ENCODE results near the gene IGF2R.

The IGF2R gene

DNA sequence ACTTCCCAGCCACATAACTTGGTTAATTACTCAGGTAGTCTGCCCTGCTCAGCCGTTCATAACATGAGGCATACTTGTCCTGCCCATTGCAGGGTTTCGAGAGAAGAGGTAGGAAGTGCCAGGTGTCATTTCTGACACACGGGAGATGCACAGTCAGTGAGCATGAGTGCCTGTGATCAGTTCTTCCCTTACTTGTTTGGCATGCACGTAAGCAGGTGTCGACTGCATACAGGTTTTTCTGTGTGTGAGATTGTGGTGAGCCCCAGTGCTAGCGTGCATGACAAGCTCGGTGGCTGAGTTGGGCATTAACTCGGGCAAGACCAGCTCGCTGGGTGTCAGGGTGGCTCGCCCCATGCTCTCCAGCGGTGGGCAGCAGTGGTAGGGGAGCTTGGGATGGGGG, 101.5 kb downstream of the IGF2R start:
- no peak for DNase-seq (ENCODE audit: low read depth in 4 of 4, low spot score in 1 of 4)

DNA sequence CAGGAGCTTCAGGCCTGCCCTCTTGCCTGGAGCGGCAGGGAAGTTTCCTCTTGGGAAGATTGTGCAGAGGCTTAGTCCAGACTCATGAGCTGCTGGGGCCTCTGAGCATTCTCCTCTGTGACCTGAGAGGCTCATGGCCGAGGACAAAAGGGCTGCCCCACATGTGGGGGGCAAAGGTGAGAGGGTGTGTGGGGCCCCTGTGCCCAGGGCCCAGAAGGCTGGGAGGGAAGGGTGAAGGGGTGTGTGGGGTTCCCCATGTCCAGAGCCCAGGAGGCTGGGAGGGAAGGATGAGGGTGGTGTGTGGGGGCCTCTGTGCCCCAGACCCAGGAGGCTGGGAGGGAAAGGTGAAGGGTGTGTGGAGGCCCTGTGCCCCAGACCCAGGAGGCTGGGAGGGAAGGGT, 101.9 kb downstream of the IGF2R start:
- no peak for DNase-seq (ENCODE audit: low read depth in 4 of 4, low spot score in 1 of 4)

DNA sequence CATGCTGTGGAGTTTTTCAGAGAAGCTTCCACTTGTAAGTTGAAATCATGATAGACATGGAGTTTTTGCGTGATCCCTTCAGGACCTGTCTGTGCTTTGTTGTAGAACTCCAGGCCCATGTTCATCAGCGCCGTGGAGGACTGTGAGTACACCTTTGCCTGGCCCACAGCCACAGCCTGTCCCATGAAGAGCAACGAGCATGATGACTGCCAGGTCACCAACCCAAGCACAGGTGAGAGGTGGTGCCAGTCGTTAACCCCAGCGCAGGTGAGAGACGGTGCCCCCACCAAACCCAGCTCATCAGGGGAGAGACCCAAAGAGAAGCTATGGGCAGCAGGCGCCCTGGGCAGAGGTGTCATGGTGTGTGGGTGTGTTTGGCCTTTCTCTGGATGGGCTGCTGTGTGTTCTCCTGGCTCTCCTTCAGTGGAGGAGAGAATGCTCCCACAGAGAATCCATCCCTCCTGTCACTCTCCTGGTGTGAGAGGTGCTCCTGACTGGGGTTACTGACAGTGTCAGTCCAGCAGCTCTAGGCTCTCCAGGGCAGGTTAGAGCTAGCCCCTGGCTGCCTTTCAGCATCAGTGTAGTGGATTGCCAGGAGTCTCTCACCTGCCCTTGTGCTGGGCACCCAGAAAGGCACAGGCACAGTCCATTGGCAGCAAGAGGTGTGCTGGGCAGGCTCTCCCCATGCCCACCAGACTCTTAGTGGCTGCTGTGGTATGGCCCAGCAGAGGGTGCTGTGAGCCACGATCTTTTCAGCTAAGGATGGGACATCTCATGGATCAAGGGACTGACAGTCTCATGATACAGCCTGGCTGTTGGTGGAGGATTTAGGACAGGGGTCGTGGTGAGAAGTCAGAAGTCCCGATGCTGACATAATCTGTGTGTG, 103.2 kb downstream of the IGF2R start:
- no peak for DNase-seq (ENCODE audit: low read depth in 4 of 4, low spot score in 1 of 4)

DNA sequence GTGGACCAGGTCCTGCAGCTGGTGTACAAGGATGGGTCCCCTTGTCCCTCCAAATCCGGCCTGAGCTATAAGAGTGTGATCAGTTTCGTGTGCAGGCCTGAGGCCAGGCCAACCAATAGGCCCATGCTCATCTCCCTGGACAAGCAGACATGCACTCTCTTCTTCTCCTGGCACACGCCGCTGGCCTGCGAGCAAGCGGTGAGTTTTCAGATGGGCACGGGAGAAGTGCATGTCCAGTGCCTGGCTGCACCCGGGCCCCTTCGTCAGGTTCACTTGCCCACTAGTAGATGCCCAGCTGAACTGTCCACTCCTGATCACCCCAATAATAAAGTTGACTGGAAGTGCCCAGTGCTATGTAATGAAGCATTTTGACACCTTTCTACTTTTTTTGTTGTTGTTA, 104.4 kb downstream of the IGF2R start:
- no peak for DNase-seq (ENCODE audit: low read depth in 4 of 4, low spot score in 1 of 4)

DNA sequence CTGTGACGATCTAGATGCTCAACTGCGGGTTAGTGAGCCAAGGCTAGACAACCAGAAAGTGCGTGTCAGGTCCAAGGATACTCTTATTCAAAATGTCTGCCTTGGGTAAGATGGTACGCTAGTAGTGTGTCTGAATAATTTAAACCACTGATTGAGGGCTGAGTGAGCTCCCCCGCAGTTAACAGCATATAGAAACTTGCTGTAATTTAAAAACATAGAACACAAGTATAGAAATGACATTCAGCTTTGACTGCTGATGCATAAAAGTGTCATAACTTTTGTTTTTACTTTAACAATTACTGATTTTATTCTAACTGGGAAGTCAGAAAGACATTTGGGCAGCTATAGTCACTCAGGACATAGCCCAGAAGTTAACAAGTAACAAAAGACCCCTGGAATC, 107.1 kb downstream of the IGF2R start:
- no peak for DNase-seq (ENCODE audit: low read depth in 4 of 4, low spot score in 1 of 4)

DNA sequence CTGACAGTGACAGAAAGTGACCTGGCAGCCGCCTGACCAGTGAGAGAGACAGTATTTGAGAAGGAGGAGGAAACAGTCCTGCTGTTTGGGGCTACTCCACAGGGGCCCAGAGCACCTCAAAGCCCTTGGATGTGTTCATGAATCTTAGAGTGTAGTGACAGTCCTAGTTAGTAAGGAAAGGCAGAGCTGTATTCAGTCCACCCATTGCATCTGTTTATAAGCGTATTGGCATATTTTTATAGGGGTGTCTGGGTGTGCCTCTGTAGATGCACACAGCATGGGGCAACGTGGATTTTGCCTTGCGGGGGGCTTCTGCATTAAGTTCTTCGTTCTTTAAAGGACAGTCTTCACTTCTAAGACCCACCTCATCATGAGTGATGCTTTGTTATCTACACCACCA, 108.1 kb downstream of the IGF2R start:
- DNase-seq (ENCODE audit: low read depth in 4 of 4, low spot score in 1 of 4), result no peak

DNA sequence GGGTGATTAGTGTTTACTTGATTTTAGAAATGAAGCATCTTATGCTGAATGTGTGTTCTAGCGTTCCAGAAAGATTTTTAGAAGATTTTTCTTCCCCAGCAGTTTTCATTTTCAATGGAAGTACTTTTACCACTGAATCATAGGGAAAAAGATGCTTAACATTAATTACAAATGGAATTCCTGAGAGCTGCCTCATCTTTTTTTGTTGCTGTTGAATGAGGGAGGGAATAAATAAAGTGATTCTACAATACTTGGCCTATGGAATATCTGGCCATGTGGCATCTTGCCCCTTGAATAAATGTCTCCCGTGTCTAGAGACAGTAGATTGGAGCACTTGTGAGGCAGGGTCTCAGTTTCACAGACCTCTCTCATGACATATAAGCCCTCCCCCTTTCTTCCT, 108.6 kb downstream of the IGF2R start:
- no peak for DNase-seq (ENCODE audit: low read depth in 4 of 4, low spot score in 1 of 4)

DNA sequence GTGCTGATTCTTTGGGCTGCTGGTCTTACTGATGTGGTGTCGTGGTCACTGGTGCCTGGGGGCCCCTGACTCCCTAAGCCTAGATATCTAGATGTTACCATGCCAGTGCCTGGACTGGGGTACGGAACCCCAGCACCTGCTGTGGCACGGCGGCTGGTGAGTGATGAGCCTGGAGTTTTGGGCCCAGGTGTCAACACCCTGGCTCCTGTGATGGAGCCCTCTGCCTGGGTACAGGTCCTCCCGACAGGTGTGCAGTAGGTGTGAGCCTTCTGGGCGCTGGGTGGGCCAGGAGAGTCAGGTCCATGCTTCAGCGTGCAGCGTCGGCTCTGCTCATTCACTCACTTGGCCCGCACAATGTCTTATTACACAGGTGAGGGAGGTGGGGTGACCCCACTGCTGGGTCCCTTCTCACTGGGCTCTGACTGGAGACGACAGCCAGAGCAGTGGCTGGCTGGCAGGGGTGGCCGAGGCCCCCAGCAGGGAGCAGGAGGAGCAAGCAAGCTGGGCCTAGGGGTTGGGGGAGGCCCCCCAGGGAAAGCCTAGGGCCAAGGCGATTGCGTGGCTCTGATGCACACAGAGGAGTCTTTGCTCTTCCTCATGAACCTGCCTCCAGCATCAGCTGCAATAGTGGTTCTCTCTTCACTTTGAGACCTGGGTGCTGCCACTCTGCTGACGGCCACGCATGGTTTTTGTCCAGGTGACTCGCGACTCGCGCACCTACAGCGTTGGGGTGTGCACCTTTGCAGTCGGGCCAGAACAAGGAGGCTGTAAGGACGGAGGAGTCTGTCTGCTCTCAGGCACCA, 110.2 kb downstream of the IGF2R start:
- DNase-seq (ENCODE audit: low read depth in 4 of 4, low spot score in 1 of 4), result no peak

DNA sequence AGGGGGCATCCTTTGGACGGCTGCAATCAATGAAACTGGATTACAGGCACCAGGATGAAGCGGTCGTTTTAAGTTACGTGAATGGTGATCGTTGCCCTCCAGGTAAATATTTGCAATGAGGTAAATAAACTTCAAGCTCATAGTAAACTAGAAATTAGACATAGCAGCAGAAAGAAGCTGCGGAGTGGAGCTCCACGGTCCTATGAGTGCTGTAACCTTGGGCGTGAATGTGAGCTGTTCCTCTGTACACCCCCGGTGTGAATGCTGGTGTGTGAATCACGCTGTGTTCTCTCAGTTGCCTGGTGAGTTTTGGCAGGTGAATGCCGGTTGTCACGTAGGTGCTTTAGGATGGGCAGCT, 110.8 kb downstream of the IGF2R start:
- DNase-seq (ENCODE audit: low read depth in 4 of 4, low spot score in 1 of 4), result no peak

DNA sequence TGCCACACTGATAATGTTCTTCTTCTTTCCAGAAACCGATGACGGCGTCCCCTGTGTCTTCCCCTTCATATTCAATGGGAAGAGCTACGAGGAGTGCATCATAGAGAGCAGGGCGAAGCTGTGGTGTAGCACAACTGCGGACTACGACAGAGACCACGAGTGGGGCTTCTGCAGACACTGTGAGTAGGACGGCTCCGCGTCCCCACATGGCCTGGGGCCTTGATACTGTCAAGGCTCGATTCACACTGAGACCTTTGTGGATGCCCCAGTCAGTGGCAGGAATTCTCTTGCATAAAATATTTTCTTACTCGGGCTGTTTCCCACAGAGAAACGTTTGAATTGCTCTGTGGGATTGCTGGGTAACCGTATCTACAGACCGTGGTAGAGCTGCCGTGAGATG, 111.2 kb downstream of the IGF2R start:
- no peak for DNase-seq (ENCODE audit: low read depth in 4 of 4, low spot score in 1 of 4)

DNA sequence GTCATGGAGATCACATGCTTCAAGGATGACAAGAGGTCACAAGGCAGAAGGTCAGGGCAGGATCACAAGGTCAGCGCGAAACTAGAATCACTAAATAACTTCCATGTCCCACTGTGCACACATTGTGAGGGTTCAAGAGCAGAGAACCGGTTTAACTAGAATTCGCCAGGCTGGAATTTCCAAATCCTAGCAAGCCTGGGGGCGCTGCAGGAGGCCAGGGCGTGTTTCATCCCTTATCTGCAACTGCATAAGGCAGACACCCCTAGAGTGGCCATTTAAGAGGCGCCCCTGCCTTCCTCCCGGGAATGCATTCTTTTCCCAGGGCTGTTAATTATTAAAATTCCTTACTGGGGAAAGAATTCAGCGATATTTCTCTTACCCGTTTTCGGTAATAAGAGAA, 112.5 kb downstream of the IGF2R start:
- no peak for DNase-seq (ENCODE audit: low read depth in 4 of 4, low spot score in 1 of 4)

DNA sequence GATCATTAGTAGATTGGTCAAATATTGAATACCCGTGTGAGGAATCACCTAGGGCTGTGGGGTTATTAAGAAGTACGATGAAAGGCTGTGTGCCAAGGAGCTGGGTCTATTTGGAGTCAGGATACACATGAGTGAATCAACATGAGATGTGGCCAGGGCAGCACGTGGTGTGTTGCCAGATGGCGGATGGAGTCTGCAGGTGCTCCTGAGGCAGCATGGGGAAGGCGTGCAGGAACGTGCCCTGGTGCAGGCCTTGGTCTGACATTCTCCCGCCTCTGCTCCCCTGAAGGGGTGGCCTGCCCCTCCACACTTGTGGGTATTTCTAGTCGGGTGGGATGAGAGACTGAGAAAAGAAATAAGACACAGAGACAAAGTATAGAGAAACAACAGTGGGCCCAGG, 113.7 kb downstream of the IGF2R start:
- no peak for DNase-seq (ENCODE audit: low read depth in 4 of 4, low spot score in 1 of 4)

DNA sequence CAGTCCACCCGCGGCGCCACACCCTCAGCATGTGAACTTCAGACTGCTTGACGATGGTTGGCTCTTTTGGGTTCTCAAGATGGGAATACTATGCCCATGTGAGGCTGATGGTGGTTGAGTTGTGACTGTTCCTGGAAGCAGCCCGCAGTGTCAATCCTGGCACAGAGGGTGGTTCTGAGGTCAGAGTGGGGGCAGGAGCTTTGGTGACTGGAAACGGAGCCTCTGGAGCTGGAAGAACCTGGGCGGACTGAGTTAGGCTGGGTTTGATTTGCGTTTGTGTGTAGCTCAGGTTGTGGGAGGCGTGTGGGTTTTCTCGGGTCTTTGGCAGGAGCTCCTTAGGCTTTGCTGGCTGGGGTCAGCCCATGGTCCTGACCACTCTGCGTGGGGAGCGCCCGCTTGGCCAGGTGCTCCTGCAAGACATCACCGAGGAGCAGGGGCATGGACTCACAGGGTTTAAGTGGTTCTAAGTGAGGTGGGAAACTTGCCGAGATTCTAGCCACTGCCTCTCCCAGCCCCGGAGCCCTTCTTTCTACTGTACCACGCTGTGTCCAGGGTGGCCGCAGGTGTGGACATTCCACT, 115.4 kb downstream of the IGF2R start:
- DNase-seq (ENCODE audit: low read depth in 4 of 4, low spot score in 1 of 4), result no peak

DNA sequence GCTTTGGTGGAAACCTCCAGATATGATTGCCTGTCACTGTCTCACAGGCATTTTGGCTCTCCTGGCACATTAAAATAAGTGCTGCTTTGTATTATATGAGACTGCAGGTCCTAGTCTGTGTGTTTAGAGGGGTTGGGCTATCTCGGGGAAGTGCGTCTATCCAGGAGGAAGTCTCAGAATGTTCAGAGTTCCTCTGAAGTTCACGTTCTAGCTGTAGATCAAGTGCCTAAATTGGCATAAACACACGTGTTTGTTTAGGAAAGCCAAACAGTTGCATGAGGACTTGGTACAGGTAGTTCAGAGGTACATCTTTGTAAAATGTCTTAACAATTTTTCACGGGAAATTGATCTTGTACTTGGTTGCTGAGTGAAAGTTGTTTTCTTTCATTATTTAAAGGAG, 116.3 kb downstream of the IGF2R start:
- no peak for DNase-seq (ENCODE audit: low read depth in 4 of 4, low spot score in 1 of 4)

DNA sequence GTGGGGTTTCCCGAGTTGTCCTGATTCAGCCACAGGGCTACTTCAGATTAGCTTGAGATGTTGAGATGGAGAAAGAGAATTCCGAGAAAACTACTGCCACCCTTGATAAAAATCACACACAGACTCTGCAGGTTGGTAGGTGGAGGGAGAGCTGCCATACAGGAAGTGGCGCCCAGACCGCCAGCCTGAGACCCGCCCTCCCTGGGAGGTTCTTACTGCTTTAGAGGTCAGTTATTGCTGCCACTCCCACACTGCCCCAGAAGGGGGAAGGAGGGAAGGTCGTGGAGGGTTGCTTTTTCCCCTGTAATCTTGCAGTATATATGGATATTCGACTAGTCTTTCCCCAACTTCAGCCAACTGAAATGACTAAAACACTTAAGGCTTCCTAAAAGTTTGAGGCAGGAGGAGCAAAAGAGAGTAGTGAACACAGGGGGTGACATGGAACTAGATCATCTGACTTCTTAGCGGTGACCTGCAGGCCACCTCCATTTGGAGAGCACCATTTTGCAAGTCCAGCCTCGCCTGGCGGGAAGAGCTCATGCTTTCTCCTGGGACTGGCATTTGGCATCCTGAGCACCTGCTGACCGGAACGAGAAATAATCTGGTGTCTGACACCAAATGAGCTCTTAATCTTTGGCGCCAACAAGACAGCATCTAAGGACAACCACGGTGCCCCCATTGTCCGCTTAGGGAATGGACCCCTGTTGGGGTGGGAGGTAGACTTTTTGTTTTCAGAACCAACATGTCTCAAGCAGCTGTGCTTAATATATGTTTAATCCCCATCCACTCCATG, 117.0 kb downstream of the IGF2R start:
- no peak for DNase-seq (ENCODE audit: low read depth in 4 of 4, low spot score in 1 of 4)

DNA sequence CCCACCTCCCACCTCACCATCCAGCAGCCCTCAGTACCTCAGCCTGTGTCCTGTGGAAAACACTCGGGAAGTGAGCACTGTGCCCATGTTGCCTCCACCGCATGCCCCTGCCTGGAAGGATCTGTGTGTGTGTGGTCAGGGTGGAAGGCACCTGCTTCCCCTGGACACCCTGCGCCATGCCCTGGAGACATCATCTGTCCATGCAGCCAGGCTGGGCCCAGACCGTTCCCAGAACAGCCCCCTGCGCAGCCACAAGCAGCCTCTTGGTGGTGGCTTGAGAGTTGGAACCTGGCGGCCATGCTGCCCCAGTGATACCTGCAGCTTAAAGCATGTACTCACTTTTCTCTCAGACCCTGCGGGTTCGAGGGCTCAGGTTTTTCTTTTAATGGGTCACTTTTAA, 117.9 kb downstream of the IGF2R start:
- no peak for DNase-seq (ENCODE audit: low read depth in 4 of 4, low spot score in 1 of 4)

DNA sequence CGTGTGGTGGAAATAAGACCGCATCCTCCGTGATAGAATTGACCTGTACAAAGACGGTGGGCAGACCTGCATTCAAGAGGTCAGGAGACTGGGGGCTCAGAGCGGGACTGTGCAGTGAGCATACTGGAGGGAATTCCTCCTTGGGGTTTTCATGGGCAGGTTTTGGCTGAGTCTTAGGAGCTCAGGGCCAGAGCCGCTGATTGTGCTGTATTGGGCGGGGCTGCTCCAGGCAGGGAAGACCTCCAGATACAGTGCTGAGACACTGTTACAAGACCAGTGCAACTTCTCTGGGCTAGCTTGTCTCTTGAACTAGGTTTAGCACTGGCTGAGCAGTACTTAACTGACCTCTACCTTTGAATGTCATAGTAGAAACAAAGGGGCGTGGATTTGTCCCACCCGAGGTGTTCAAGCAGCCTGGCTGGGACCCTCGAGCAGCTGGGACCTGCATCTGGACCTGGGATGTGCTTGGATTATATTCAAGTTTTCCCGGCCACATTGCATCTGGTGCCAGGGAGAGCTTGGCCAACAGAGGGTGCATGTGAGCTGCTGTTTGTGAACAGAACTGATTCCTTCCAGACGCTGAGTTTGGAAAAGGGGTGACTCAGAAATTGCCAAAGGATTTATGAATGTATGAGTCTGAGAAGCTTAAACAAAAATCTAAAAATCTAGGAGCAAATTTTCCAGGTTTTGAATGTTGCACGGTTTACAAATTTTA, 119.3 kb downstream of the IGF2R start:
- no peak for DNase-seq (ENCODE audit: low read depth in 4 of 4, low spot score in 1 of 4)

DNA sequence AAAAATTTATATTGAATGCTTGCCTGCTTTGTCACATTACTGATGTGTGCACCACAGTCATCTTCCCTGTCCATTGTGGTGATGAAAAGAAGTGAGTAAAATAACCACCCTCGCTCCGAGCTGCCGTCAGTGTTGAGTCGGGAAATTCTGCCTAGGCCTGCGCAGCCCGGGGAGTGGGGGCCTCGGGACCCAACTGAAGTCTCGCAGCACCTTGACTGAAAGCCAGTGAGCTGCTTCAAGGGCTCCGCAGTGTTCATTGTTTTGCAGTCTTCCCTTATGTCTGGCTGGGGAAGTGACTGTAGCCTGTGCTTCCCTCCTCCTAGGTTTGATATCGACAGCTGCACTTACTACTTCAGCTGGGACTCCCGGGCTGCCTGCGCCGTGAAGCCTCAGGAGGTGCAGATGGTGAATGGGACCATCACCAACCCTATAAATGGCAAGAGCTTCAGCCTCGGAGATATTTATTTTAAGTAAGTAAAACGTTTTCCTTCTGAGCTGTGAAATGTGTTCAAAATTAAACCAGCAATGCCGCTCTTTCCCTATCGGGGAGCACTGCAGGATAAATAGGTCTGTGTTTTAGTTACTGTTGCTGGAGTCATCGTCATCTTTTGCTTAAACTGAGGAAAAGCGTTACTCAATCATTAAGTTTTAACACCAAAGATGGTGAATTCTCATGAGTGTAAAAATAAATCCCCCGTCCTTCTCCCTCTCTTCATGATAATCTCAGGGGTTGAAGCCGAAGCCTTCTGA, 120.1 kb downstream of the IGF2R start:
- no peak for DNase-seq (ENCODE audit: low read depth in 4 of 4, low spot score in 1 of 4)

DNA sequence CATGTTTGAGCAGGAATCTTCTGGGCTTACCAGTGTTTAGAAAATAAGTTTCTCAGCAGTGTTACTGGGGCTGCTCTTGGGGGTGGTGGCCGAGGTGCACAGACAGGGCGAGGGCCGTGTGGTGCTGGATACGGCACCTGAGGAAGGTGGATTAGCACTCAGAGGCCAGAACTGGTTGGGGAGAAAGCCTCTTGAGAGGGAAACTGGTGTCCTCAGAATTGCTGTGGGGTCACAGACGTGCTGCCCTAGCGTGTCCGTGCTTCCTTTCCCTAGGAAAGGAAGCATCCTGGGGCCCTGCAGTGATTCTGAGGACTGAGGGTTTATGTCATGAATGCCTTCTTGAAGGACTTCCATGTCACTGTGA, 120.6 kb downstream of the IGF2R start:
- no peak for DNase-seq (ENCODE audit: low read depth in 4 of 4, low spot score in 1 of 4)
